ENCODE results near the gene GUCA1A.

Gene GUCA1A

GRCh38 chr6:42173101-42173500, at the start of gene GUCA1A:
GUCA1A (plus strand) TSS chr6:42173364; CDS start chr6:42173614, 250 bp downstream.
- no peak for DNase-seq

- no peak for DNase-seq
These were observed 49.6 kb upstream of the GUCA1A start for GRCh38 chr6:42123379-42124103.

- DNase-seq: no peak
These were observed 48.8 kb upstream of the GUCA1A start for GRCh38 chr6:42124223-42124836.

GRCh38 chr6:42125231-42125630, 47.9 kb upstream of the GUCA1A start:
- no peak for DNase-seq

- no peak for DNase-seq
These were observed 47.5 kb upstream of the GUCA1A start for GRCh38 chr6:42125663-42126062.

GRCh38 chr6:42128460-42129359, 44.5 kb upstream of the GUCA1A start:
- DNase-seq: no peak

- DNase-seq: no peak
These were observed 43.8 kb upstream of the GUCA1A start for GRCh38 chr6:42129360-42129676.

- DNase-seq: no peak
These were observed 41.6 kb upstream of the GUCA1A start for GRCh38 chr6:42131531-42131930.

- no peak for DNase-seq
These were observed 39.2 kb upstream of the GUCA1A start for GRCh38 chr6:42133926-42134325.

- DNase-seq: no peak
These were observed 38.0 kb upstream of the GUCA1A start for GRCh38 chr6:42135161-42135560.

- no peak for DNase-seq
These were observed 37.4 kb upstream of the GUCA1A start for GRCh38 chr6:42135722-42136121.

GRCh38 chr6:42136508-42137193, 36.5 kb upstream of the GUCA1A start:
- no peak for DNase-seq

GRCh38 chr6:42137194-42137753, 35.9 kb upstream of the GUCA1A start:
- no peak for DNase-seq

- no peak for DNase-seq
These were observed 35.0 kb upstream of the GUCA1A start for GRCh38 chr6:42138190-42138589.

- DNase-seq: no peak
These were observed 34.2 kb upstream of the GUCA1A start for GRCh38 chr6:42138630-42139619.

- DNase-seq: no peak
These were observed 33.1 kb upstream of the GUCA1A start for GRCh38 chr6:42140032-42140431.

GRCh38 chr6:42140756-42141602, 32.2 kb upstream of the GUCA1A start:
- no peak for DNase-seq

- no peak for DNase-seq
These were observed 31.5 kb upstream of the GUCA1A start for GRCh38 chr6:42141603-42142117.

GRCh38 chr6:42142118-42142835, 30.9 kb upstream of the GUCA1A start, which contains the start of gene C6orf132:
C6orf132 (minus strand) TSS chr6:42142620; CDS start chr6:42142444, 176 bp downstream.
- peak; percentile 36 for DNase-seq
